SK-N-MC (cell line): ENCODE measurements around the gene KMT2A.

Experiments used
- EZH2 ChIP-seq: fragments of 200-600 bp; sonication (generic); IDR thresholded peaks from one replicate; pipeline ENCODE4 v1.6.1; 2017; ENCODE audit warnings: antibody characterized with exemption
- POLR2AphosphoS5 ChIP-seq: IDR thresholded peaks from 2 replicates; pipeline ENCODE4 v1.6.1; 2012; ENCODE audit warnings: mild to moderate bottlenecking, low read depth, low read length, borderline replicate concordance

GRCh38 chr11:118417801-118418200 is 18.5 kb upstream of the KMT2A start:
- no peak for TF ChIP-seq POLR2AphosphoS5
- TF ChIP-seq EZH2: no peak
